Astrocyte (in vitro differentiated cells and primary cell): ENCODE data around the gene RUNX1. TPM values are rescaled to one million over a fixed set of nuclear protein-coding genes. Genes with fewer than 3 reads are reported as not detected.

Source experiments
- DNase-seq: peaks from one replicate; pipeline ENCODE4 v3.0.0-alpha.2; 2010; ENCODE audit warnings: low read depth
- FAIRE-seq: peaks from 2 replicates; lab custom pipeline; 2011; peaks lifted over from hg19 to GRCh38; lab: Jason Lieb, UNC
- H2AFZ ChIP-seq: 2 replicates; pipeline ENCODE4 v1.6.0; 2012; ENCODE audit warnings: low read depth, low read length, inconsistent platforms
- H3K27ac ChIP-seq: 2 replicates; pipeline ENCODE4 v1.5.1; 2011; ENCODE audit warnings: low read depth, low read length, inconsistent platforms
- H3K27me3 ChIP-seq: 2 replicates; pipeline ENCODE4 v1.6.0; 2011; ENCODE audit warnings: low read length, inconsistent platforms; ENCODE audit not compliant: insufficient read depth
- H3K36me3 ChIP-seq: 2 replicates; pipeline ENCODE4 v1.5.1; 2011; ENCODE audit warnings: low read length, inconsistent platforms; ENCODE audit not compliant: insufficient read depth
- H3K4me1 ChIP-seq: 2 replicates; pipeline ENCODE4 v1.5.1; 2011; ENCODE audit warnings: low read length, inconsistent platforms; ENCODE audit not compliant: insufficient read depth
- H3K4me2 ChIP-seq: 2 replicates; pipeline ENCODE4 v1.6.0; 2012; ENCODE audit warnings: low read length, inconsistent platforms
- H3K4me3 ChIP-seq: 2 replicates; pipeline ENCODE4 v1.5.1; 2011; ENCODE audit warnings: low read depth, mild to moderate bottlenecking, low read length, inconsistent platforms; ENCODE audit not compliant: insufficient read depth
- H3K79me2 ChIP-seq: 2 replicates; pipeline ENCODE4 v1.6.0; 2012; ENCODE audit warnings: mild to moderate bottlenecking, low read length, inconsistent platforms; ENCODE audit not compliant: insufficient read depth
- H3K9ac ChIP-seq: 2 replicates; pipeline ENCODE4 v1.6.0; 2012; ENCODE audit warnings: mild to moderate bottlenecking, low read length, inconsistent platforms
- H3K9me3 ChIP-seq: 2 replicates; pipeline ENCODE4 v1.5.1; 2012; ENCODE audit warnings: low read depth, mild to moderate bottlenecking, low read length, inconsistent platforms; ENCODE audit not compliant: insufficient read depth
- H4K20me1 ChIP-seq: 2 replicates; pipeline ENCODE4 v1.6.0; 2012; ENCODE audit warnings: low read length, inconsistent platforms; ENCODE audit not compliant: insufficient read depth
- H3K27ac Mint-ChIP-seq: one replicate; pipeline ENCODE4 v1.8.0; 2021; ENCODE audit warnings: mild to moderate bottlenecking, mixed read lengths; ENCODE audit not compliant: unreplicated experiment
- H3K27me3 Mint-ChIP-seq: one replicate; pipeline ENCODE4 v1.8.0; 2021; ENCODE audit warnings: low read depth, mixed read lengths; ENCODE audit not compliant: unreplicated experiment
- H3K36me3 Mint-ChIP-seq: one replicate; pipeline ENCODE4 v1.8.0; 2021; ENCODE audit warnings: low read depth, mixed read lengths; ENCODE audit not compliant: unreplicated experiment
- H3K4me1 Mint-ChIP-seq: one replicate; pipeline ENCODE4 v1.8.0; 2021; ENCODE audit warnings: low read depth, mixed read lengths; ENCODE audit not compliant: unreplicated experiment
- H3K4me3 Mint-ChIP-seq: one replicate; pipeline ENCODE4 v1.8.0; 2021; ENCODE audit warnings: mild to moderate bottlenecking, moderate library complexity, mixed read lengths; ENCODE audit not compliant: unreplicated experiment
- H3K9me3 Mint-ChIP-seq: one replicate; pipeline ENCODE4 v1.8.0; 2021; ENCODE audit warnings: mild to moderate bottlenecking, mixed read lengths; ENCODE audit not compliant: unreplicated experiment
- EZH2 ChIP-seq: IDR thresholded peaks from 2 replicates; pipeline ENCODE4 v1.6.1; 2012; ENCODE audit warnings: mild to moderate bottlenecking, low read length, inconsistent platforms; ENCODE audit not compliant: insufficient read depth
- total RNA-seq: library from RNA; stranded (reverse); gene quantifications from 2 replicates; pipeline ENCODE4 v1.2.1, GENCODE V29; 2021
- TF ChIP-seq, protein P1 (sequence below): IDR thresholded peaks from 2 replicates; pipeline ENCODE4 v1.5.1; 2011; ENCODE audit warnings: low read depth, mild to moderate bottlenecking, inconsistent platforms, low read length, moderate library complexity; ENCODE audit not compliant: insufficient read depth

The RUNX1 gene
- total RNA-seq, 1 donor from 2014 or later = 84.6 TPM

DNA sequence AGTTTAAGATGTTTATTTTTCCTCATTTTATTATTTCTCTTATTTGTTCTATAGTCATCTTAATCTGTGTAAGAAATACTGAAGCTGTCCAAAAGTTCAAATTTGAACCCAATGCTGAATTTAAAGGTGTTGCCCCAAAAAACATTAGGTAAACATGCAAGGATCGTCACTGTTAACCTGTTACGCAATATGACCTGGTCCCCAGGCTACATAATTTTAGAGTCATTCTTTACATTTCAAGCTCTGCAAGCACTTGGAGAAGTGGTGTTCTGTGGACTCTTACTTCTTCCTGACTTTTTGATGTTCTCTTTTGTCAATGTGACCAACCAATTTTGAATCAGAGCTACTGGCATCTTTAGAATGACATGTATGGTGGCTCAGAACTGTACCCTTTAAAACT lies 274.4 kb downstream of the RUNX1 start:
- Histone ChIP-seq H3K4me1 (peaks cover 5% of the 10 kb centered on the region), H3K9me3 (no peaks in the 10 kb centered on the region), H3K27me3 (no peaks in the 10 kb centered on the region), H2AFZ (no peak overlapping the region), H4K20me1 (no peaks in the 10 kb centered on the region), H3K4me2 (no peak overlapping the region), H3K9ac (no peak overlapping the region), H3K27ac (no peak overlapping the region), H3K4me3 (no peak overlapping the region), H3K36me3 (no peaks in the 10 kb centered on the region), H3K79me2 (no peaks in the 10 kb centered on the region)
- H3K9me3 Mint-ChIP-seq = no peaks in the 10 kb centered on the region
- FAIRE-seq (no peak), DNase-seq (no peak)
- H3K27ac Mint-ChIP-seq = no peak overlapping the region
- peaks cover 2% of the 10 kb centered on the region for H3K36me3 Mint-ChIP-seq
- TF ChIP-seq, protein P1, sequence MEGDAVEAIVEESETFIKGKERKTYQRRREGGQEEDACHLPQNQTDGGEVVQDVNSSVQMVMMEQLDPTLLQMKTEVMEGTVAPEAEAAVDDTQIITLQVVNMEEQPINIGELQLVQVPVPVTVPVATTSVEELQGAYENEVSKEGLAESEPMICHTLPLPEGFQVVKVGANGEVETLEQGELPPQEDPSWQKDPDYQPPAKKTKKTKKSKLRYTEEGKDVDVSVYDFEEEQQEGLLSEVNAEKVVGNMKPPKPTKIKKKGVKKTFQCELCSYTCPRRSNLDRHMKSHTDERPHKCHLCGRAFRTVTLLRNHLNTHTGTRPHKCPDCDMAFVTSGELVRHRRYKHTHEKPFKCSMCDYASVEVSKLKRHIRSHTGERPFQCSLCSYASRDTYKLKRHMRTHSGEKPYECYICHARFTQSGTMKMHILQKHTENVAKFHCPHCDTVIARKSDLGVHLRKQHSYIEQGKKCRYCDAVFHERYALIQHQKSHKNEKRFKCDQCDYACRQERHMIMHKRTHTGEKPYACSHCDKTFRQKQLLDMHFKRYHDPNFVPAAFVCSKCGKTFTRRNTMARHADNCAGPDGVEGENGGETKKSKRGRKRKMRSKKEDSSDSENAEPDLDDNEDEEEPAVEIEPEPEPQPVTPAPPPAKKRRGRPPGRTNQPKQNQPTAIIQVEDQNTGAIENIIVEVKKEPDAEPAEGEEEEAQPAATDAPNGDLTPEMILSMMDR = no peak
- H3K4me1 Mint-ChIP-seq = peaks cover 11% of the 10 kb centered on the region
- no peaks in the 10 kb centered on the region for H3K27me3 Mint-ChIP-seq
- H3K4me3 Mint-ChIP-seq = no peak overlapping the region

DNA sequence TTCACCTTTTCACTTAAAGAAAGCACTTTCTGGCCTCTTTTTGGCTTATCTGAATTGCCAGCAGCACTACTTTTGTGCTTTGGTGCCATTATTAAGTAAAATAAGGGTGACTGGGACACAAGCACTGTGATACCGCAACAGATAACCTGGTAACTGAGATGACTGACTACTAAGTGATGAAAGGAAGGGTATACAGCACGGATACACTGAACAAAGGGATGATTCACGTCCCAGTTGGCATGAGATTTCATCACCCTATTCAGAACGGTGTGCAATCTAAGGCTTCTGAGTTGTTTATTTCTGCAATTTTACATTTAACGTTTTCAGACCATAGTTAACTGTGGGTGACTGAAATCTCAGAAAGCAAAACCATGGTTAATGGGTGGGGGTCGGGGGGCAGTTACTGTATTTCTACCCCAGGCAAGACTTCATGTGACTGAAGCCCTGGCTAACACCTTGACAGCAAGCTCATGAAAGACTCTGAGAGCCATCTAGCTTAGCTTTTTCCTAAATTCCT lies 277.5 kb downstream of the RUNX1 start:
- H3K4me3 Mint-ChIP-seq = no peak overlapping the region
- peak overlapping the region; percentile 97 for H3K27ac Mint-ChIP-seq
- no peak overlapping the region for H3K4me3 ChIP-seq
- H3K79me2 ChIP-seq = no peaks in the 10 kb centered on the region
- peaks cover 11% of the 10 kb centered on the region for H3K4me1 Mint-ChIP-seq
- DNase-seq (peak; percentile 60), FAIRE-seq (peak; percentile 23)
- no peaks in the 10 kb centered on the region for H3K9me3 ChIP-seq
- H3K9me3 Mint-ChIP-seq = no peaks in the 10 kb centered on the region
- H3K4me1 ChIP-seq = peaks cover 5% of the 10 kb centered on the region
- no peaks in the 10 kb centered on the region for H3K27me3 Mint-ChIP-seq
- peak overlapping the region; percentile 13 for H3K4me2 ChIP-seq
- no peak overlapping the region for H3K27ac ChIP-seq
- H3K9ac ChIP-seq = no peak overlapping the region
- H3K27me3 ChIP-seq = no peaks in the 10 kb centered on the region
- H2AFZ ChIP-seq = no peak overlapping the region
- no peaks in the 10 kb centered on the region for H4K20me1 ChIP-seq
- TF ChIP-seq, protein P1 = no peak
- no peak for TF ChIP-seq EZH2
- H3K36me3 ChIP-seq = no peaks in the 10 kb centered on the region
- no peaks in the 10 kb centered on the region for H3K36me3 Mint-ChIP-seq

DNA sequence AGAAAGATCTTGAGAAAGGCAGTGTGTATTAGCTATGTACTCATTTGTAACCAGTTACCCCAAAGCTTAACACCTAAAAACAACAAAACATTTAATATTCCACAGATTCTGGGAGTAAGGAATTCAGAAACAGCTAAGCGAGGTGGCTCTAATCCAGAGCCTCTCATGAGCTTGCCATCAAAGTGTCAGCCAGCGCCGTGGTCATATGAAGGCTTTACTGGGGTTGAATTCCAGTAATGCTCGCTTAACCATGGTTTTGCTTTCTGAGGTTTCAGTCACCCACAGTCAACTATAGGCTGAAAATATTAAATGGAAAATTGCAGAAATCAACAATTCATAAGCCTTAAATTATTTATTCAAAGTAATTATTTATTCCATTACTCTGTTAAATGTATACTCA lies 278.5 kb downstream of the RUNX1 start:
- H3K27me3 ChIP-seq = no peaks in the 10 kb centered on the region
- H3K4me3 Mint-ChIP-seq = no peak overlapping the region
- H2AFZ ChIP-seq = no peak overlapping the region
- H3K36me3 Mint-ChIP-seq = peaks cover 1% of the 10 kb centered on the region
- no peaks in the 10 kb centered on the region for H3K36me3 ChIP-seq
- H3K27ac Mint-ChIP-seq = peak overlapping the region; percentile 71
- DNase-seq (peak; percentile 55), FAIRE-seq (no peak)
- no peaks in the 10 kb centered on the region for H3K27me3 Mint-ChIP-seq
- H3K9me3 ChIP-seq = peaks cover under 1% of the 10 kb centered on the region
- H3K27ac ChIP-seq = no peak overlapping the region
- H3K79me2 ChIP-seq = no peaks in the 10 kb centered on the region
- H3K9ac ChIP-seq = no peak overlapping the region
- no peaks in the 10 kb centered on the region for H4K20me1 ChIP-seq
- H3K4me1 ChIP-seq = peaks cover 5% of the 10 kb centered on the region
- no peak overlapping the region for H3K4me2 ChIP-seq
- H3K4me1 Mint-ChIP-seq = peaks cover 11% of the 10 kb centered on the region
- H3K4me3 ChIP-seq = no peak overlapping the region
- TF ChIP-seq, protein P1 = no peak
- no peak for TF ChIP-seq EZH2
- H3K9me3 Mint-ChIP-seq = no peaks in the 10 kb centered on the region
